Retina (tissue), 1 donor: Measurements from ENCODE around the gene FABP7.

Source experiments
- DNase-seq: peaks from one replicate; pipeline ENCODE4 v3.0.0-alpha.2; 2016

FABP7 gene

GRCh38 chr6:122760330-122760729 lies 19.2 kb upstream of the FABP7 start:
- no peak for DNase-seq

GRCh38 chr6:122766256-122766655 lies 13.3 kb upstream of the FABP7 start:
- no peak for DNase-seq

GRCh38 chr6:122770835-122771601 lies 8.5 kb upstream of the FABP7 start:
- no peak for DNase-seq

- no peak for DNase-seq
These were observed 6.6 kb upstream of the FABP7 start for GRCh38 chr6:122772724-122773415.

- DNase-seq = no peak
These were observed 3.5 kb upstream of the FABP7 start for GRCh38 chr6:122775975-122776374.

- DNase-seq = peak; percentile 11
These were observed 1.2 kb upstream of the FABP7 start for GRCh38 chr6:122778302-122778701.

GRCh38 chr6:122778985-122779661 lies 393 bp upstream of the FABP7 start:
- peak; percentile 86 for DNase-seq

GRCh38 chr6:122780114-122780513 lies 598 bp downstream of the FABP7 start:
- no peak for DNase-seq

GRCh38 chr6:122781716-122782115 lies 2.2 kb downstream of the FABP7 start:
- DNase-seq = no peak

GRCh38 chr6:122783401-122783800 lies 3.9 kb downstream of the FABP7 start:
- DNase-seq = no peak

- DNase-seq = peak; percentile 20
These were observed 6.4 kb downstream of the FABP7 start for GRCh38 chr6:122785891-122786290.

- no peak for DNase-seq
These were observed 8.2 kb downstream of the FABP7 start for GRCh38 chr6:122787721-122788120.

- no peak for DNase-seq
These were observed 8.7 kb downstream of the FABP7 start for GRCh38 chr6:122788208-122788607.

- DNase-seq = no peak
These were observed 9.2 kb downstream of the FABP7 start for GRCh38 chr6:122788663-122789181.

- DNase-seq = peak; percentile 95
These were observed 9.9 kb downstream of the FABP7 start, which contains the start of gene SMPDL3A for GRCh38 chr6:122789182-122790027. SMPDL3A (plus strand) TSS chr6:122789258; CDS start chr6:122789347, 89 bp downstream.

GRCh38 chr6:122790028-122790422 lies 10.5 kb downstream of the FABP7 start:
- DNase-seq = no peak

- DNase-seq = peak; percentile 55
These were observed 11.2 kb downstream of the FABP7 start for GRCh38 chr6:122790423-122791309.

- DNase-seq = no peak
These were observed 11.8 kb downstream of the FABP7 start for GRCh38 chr6:122791310-122791679.

GRCh38 chr6:122792766-122793165 lies 13.2 kb downstream of the FABP7 start:
- no peak for DNase-seq

GRCh38 chr6:122797537-122797936 lies 18.0 kb downstream of the FABP7 start:
- DNase-seq = no peak

GRCh38 chr6:122798099-122798641 lies 18.7 kb downstream of the FABP7 start:
- DNase-seq = no peak
